Chondrocyte (in vitro differentiated cells): ENCODE measurements around the gene ZNF236. TPM values are rescaled to one million over a fixed set of nuclear protein-coding genes. Genes with fewer than 3 reads are reported as not detected.
"Not testable (repeated sequence)": the region's sequence is repeated elsewhere in the genome, so short reads cannot be mapped to it uniquely, and the experiment has no call there.

Experiments
- DNase-seq: peaks from one replicate; pipeline ENCODE4 v3.0.0; 2021; ENCODE audit warnings: mixed read lengths, low spot score
- H3K27ac Mint-ChIP-seq: one replicate; pipeline ENCODE4 v1.8.0; 2021; ENCODE audit warnings: mild to moderate bottlenecking, moderate library complexity, mixed read lengths; ENCODE audit not compliant: unreplicated experiment
- H3K27me3 Mint-ChIP-seq: 2 replicates; pipeline ENCODE4 v1.8.0; 2021; ENCODE audit warnings: low read depth, mixed read lengths
- H3K36me3 Mint-ChIP-seq: 2 replicates; pipeline ENCODE4 v1.8.0; 2021; ENCODE audit warnings: low read depth, mixed read lengths
- H3K4me1 Mint-ChIP-seq: 2 replicates; pipeline ENCODE4 v1.8.0; 2021; ENCODE audit warnings: low read depth, mild to moderate bottlenecking, mixed read lengths
- H3K4me3 Mint-ChIP-seq: one replicate; pipeline ENCODE4 v1.8.0; 2021; ENCODE audit warnings: mild to moderate bottlenecking, moderate library complexity, mixed read lengths; ENCODE audit not compliant: unreplicated experiment
- H3K9me3 Mint-ChIP-seq: 2 replicates; pipeline ENCODE4 v1.8.0; 2021; ENCODE audit warnings: low read depth, mixed read lengths
- CTCF ChIP-seq: fragments of 200-600 bp; sonication (generic); IDR thresholded peaks from 2 replicates; pipeline ENCODE4 v1.5.0; 2021; ENCODE audit warnings: antibody characterized with exemption, mild to moderate bottlenecking, moderate library complexity
- total RNA-seq: library from RNA; stranded (reverse); gene quantifications from 3 replicates; pipeline ENCODE4 v1.2.1, GENCODE V29; 2021

The ZNF236 gene
- total RNA-seq, 1 donor from 2014 or later: 14.3 TPM

GRCh38 chr18:76958692-76959341 lies 136.5 kb downstream of the ZNF236 start:
- DNase-seq: no peak
- TF ChIP-seq CTCF: no peak
- Mint-ChIP-seq H3K27ac (no peak overlapping the region), H3K4me1 (peaks cover 6% of the 10 kb centered on the region), H3K36me3 (peaks cover 42% of the 10 kb centered on the region), H3K9me3 (peaks cover 9% of the 10 kb centered on the region), H3K27me3 (no peaks in the 10 kb centered on the region), H3K4me3 (no peak overlapping the region)

- H3K4me1 Mint-ChIP-seq: peaks cover 6% of the 10 kb centered on the region
- peaks cover 42% of the 10 kb centered on the region for H3K36me3 Mint-ChIP-seq
- H3K27ac Mint-ChIP-seq: no peak overlapping the region
- H3K27me3 Mint-ChIP-seq: no peaks in the 10 kb centered on the region
- DNase-seq: no peak
- peaks cover 9% of the 10 kb centered on the region for H3K9me3 Mint-ChIP-seq
- no peak overlapping the region for H3K4me3 Mint-ChIP-seq
- no peak for TF ChIP-seq CTCF
Observed at GRCh38 chr18:76959605-76960004, 137.2 kb downstream of the ZNF236 start.

DNA sequence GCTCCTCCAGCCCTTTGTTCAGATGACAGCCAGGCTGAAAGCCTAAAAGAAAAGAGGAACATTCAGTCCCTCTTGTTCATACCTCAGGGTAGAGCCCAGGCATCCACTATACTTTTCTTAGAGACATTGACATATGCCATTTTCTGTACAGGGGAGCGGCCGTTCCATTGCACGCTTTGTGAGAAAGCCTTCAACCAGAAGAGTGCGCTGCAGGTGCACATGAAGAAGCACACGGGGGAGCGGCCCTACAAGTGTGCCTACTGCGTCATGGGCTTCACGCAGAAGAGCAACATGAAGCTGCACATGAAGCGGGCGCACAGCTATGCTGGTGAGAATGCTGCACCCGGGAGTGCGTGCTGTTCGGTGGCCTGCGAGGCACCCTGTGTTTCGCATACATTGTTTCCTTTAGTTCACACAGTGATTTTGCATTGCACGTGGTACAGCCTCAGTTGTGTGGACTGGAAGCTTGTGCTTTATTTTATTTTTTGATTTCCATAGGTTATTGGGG lies 138.2 kb downstream of the ZNF236 start:
- peaks cover 42% of the 10 kb centered on the region for H3K36me3 Mint-ChIP-seq
- H3K9me3 Mint-ChIP-seq: peaks cover 9% of the 10 kb centered on the region
- no peak overlapping the region for H3K27ac Mint-ChIP-seq
- no peak for TF ChIP-seq CTCF
- no peak overlapping the region for H3K4me3 Mint-ChIP-seq
- H3K4me1 Mint-ChIP-seq: peaks cover 6% of the 10 kb centered on the region
- DNase-seq: no peak
- H3K27me3 Mint-ChIP-seq: no peaks in the 10 kb centered on the region

- Mint-ChIP-seq H3K27ac (no peak overlapping the region), H3K4me1 (peaks cover 6% of the 10 kb centered on the region), H3K4me3 (no peak overlapping the region), H3K27me3 (no peaks in the 10 kb centered on the region), H3K36me3 (peaks cover 33% of the 10 kb centered on the region), H3K9me3 (peaks cover 9% of the 10 kb centered on the region)
- no peak for DNase-seq
- no peak for TF ChIP-seq CTCF
Observed at GRCh38 chr18:76962851-76963250, 140.5 kb downstream of the ZNF236 start.

DNA sequence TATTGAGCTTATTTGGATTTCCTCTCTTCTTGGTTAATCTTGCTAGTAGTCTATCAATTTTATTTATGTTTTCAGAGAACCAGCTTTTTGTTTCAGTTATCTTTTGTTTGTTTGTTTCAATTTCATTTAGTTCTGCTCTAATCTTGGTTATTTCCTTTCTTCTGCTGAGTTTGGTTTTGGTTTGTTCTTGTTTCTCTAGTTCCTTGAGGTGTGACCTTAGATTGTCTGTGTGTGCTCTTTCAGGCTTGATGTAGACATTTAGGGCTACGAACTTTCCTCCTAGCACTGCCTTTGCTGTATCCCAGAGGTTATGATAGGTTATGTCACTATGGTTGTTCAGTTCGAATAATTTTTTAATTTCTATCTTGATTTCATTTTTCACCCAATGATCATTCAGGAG lies 141.6 kb downstream of the ZNF236 start:
- no peak for DNase-seq
- Mint-ChIP-seq H3K9me3 (peaks cover 9% of the 10 kb centered on the region), H3K36me3 (peaks cover 34% of the 10 kb centered on the region), H3K27ac (no peak overlapping the region), H3K4me1 (peaks cover 3% of the 10 kb centered on the region), H3K27me3 (no peaks in the 10 kb centered on the region), H3K4me3 (no peak overlapping the region)
- TF ChIP-seq CTCF: no peak

- H3K36me3 Mint-ChIP-seq: peaks cover 22% of the 10 kb centered on the region
- not testable (repeated sequence) for H3K4me3 Mint-ChIP-seq, H3K4me1 Mint-ChIP-seq, H3K9me3 Mint-ChIP-seq, H3K27ac Mint-ChIP-seq, H3K27me3 Mint-ChIP-seq, DNase-seq
Observed at GRCh38 chr18:76965555-76966151, 143.3 kb downstream of the ZNF236 start.

- H3K4me1 Mint-ChIP-seq, DNase-seq, H3K27me3 Mint-ChIP-seq, H3K9me3 Mint-ChIP-seq, H3K4me3 Mint-ChIP-seq, H3K27ac Mint-ChIP-seq: not testable (repeated sequence)
- peaks cover 10% of the 10 kb centered on the region for H3K36me3 Mint-ChIP-seq
Observed at GRCh38 chr18:76967299-76967698, 144.9 kb downstream of the ZNF236 start.
